Calu3 (cell line): ENCODE data around the gene TTLL10. TPM values are rescaled to one million over a fixed set of nuclear protein-coding genes. Genes with fewer than 3 reads are reported as not detected.

Experiments
- BruUV-seq: library from RNA; stranded (reverse); fragments of 400-500 nt; replicated peaks from 2 replicates; lab custom pipeline; 2021; lab: Mats Ljungman, UMichigan
- CTCF ChIA-PET: fragments of 300-600 bp; sonication (Branson Sonifier 250); formaldehyde crosslinking; loops from one replicate; lab custom pipeline; 2022; ENCODE audit warnings: antibody characterized with exemption; lab: Charles Lee
- DNase-seq: peaks from one replicate; pipeline ENCODE4 v3.0.0; 2022
- H3K27ac Mint-ChIP-seq: one replicate; pipeline ENCODE4 v1.8.0; 2022; ENCODE audit warnings: mixed read lengths; ENCODE audit not compliant: unreplicated experiment
- H3K27me3 Mint-ChIP-seq: one replicate; pipeline ENCODE4 v1.8.0; 2022; ENCODE audit warnings: mixed read lengths; ENCODE audit not compliant: unreplicated experiment
- H3K36me3 Mint-ChIP-seq: one replicate; pipeline ENCODE4 v1.8.0; 2022; ENCODE audit warnings: mild to moderate bottlenecking, moderate library complexity, mixed read lengths; ENCODE audit not compliant: insufficient read depth, unreplicated experiment
- H3K4me1 Mint-ChIP-seq: one replicate; pipeline ENCODE4 v1.8.0; 2022; ENCODE audit warnings: mild to moderate bottlenecking, low read depth, mixed read lengths; ENCODE audit not compliant: unreplicated experiment
- H3K4me3 Mint-ChIP-seq: one replicate; pipeline ENCODE4 v1.8.0; 2022; ENCODE audit warnings: mild to moderate bottlenecking, low read depth, moderate library complexity, mixed read lengths; ENCODE audit not compliant: unreplicated experiment
- H3K9me3 Mint-ChIP-seq: one replicate; pipeline ENCODE4 v1.8.0; 2022; ENCODE audit warnings: low read depth, mixed read lengths; ENCODE audit not compliant: unreplicated experiment
- CTCF ChIP-seq: fragments of 200-600 bp; IDR thresholded peaks from one replicate; pipeline ENCODE4 v1.8.0; 2022; ENCODE audit warnings: antibody characterized with exemption; ENCODE audit not compliant: unreplicated experiment
- intact Hi-C: fragments of 100-400 bp; cut with micrococcal nuclease; formaldehyde crosslinking; loops from one replicate; pipeline ENCODE4 v1.10.0; 2022; ENCODE audit not compliant: unreplicated experiment
- total RNA-seq: library from RNA; stranded (reverse); gene quantifications from 2 replicates; pipeline ENCODE4 v1.2.3, GENCODE V29; 2022

Gene TTLL10
- total RNA-seq, 1 experiment from 2014 or later, result 3.5 TPM

DNA sequence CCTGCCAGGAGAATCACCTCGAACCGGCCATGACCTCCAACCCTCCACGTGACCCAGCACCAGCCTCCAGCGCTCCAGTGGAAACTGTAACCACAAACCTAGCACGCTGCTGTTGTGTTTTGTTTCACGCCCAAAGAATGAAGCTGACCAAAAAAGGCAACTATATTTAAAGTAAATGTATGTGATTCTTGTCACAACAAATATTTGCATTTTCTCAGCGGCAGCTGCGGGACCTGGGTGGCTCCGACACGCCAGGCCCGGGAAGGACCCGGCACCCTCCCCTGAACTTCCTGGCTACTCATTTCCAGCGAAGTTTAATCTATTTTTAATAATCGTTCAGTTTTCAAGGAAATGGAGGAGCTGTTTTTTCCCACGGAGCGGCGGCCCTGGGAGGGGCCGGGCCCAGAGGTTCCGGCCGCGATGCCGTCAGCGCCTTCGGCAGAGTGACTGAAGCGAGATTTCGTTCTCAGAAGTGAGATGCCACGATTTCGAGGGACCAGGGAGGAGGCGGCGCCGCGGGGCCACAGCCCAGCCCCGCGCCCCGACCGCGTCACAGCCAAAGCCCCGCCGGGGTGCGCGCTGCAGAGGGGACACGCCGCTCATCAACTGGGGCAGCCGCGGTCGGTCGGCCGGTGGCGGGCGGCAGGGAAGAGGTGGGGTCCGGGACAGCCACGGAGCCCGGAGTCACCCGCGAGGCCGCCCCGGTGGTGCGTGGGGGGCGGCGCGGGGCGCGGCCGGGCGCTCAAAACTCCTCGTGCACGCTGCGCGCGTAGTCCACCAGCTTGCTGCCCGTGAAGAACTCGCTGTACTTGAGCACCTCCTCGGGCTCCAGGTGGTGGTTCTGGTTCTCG, 43.3 kb downstream of the TTLL10 start:
- Mint-ChIP-seq H3K9me3 (no peaks in the 10 kb centered on the region), H3K27me3 (no peaks in the 10 kb centered on the region), H3K4me3 (no peak overlapping the region), H3K4me1 (no peaks in the 10 kb centered on the region), H3K36me3 (peaks cover 38% of the 10 kb centered on the region), H3K27ac (peak overlapping the region; percentile 50)
- no peak for DNase-seq
- TF ChIP-seq CTCF, result no peak
- BruUV-seq, result TSS peak; percentile 83
- intact Hi-C loops, result no loop called here
- CTCF ChIA-PET, result no interaction called here

GRCh38 chr1:1217621-1218523, 44.2 kb downstream of the TTLL10 start:
- H3K27ac Mint-ChIP-seq, result no peak overlapping the region
- no peak for DNase-seq
- peaks cover 43% of the 10 kb centered on the region for H3K36me3 Mint-ChIP-seq
- CTCF ChIA-PET, result no interaction called here
- BruUV-seq, result no TSS peak
- intact Hi-C loops, result no loop called here
- H3K4me1 Mint-ChIP-seq, result no peaks in the 10 kb centered on the region
- TF ChIP-seq CTCF, result no peak
- no peaks in the 10 kb centered on the region for H3K27me3 Mint-ChIP-seq
- no peaks in the 10 kb centered on the region for H3K9me3 Mint-ChIP-seq
- H3K4me3 Mint-ChIP-seq, result no peak overlapping the region

- intact Hi-C loops, result no loop called here
- BruUV-seq, result no TSS peak
- Mint-ChIP-seq H3K36me3 (peaks cover 51% of the 10 kb centered on the region), H3K27me3 (no peaks in the 10 kb centered on the region), H3K4me1 (no peaks in the 10 kb centered on the region), H3K27ac (no peak overlapping the region), H3K4me3 (no peak overlapping the region), H3K9me3 (no peaks in the 10 kb centered on the region)
- no peak for DNase-seq
- TF ChIP-seq CTCF, result no peak
- CTCF ChIA-PET, result no interaction called here
These were observed 45.0 kb downstream of the TTLL10 start for GRCh38 chr1:1218524-1219200.

- CTCF ChIA-PET, result no interaction called here
- H3K9me3 Mint-ChIP-seq, result no peaks in the 10 kb centered on the region
- BruUV-seq, result no TSS peak
- no peak overlapping the region for H3K27ac Mint-ChIP-seq
- no peaks in the 10 kb centered on the region for H3K27me3 Mint-ChIP-seq
- no peak for DNase-seq
- peaks cover 57% of the 10 kb centered on the region for H3K36me3 Mint-ChIP-seq
- intact Hi-C loops, result no loop called here
- no peak overlapping the region for H3K4me3 Mint-ChIP-seq
- TF ChIP-seq CTCF, result no peak
- H3K4me1 Mint-ChIP-seq, result no peaks in the 10 kb centered on the region
These were observed 45.7 kb downstream of the TTLL10 start for GRCh38 chr1:1219341-1219740.
